Liver (tissue), 9 donors: ENCODE data around the gene SLC6A7. TPM values are rescaled to one million over a fixed set of nuclear protein-coding genes. Genes with fewer than 3 reads are reported as not detected.

ENCODE experiments used
- DNase-seq: peaks from one replicate; pipeline ENCODE4 v3.0.0-alpha.2; 2017; ENCODE audit warnings: low spot score
- H3K27ac ChIP-seq, 2 donors: one replicate each; pipeline ENCODE4 v1.7.0; 2013; ENCODE audit warnings: inconsistent platforms in 2 of 2, low read length in 2 of 2, control low read depth in 1 of 2, low read depth in 1 of 2, mild to moderate bottlenecking in 1 of 2
- H3K27me3 ChIP-seq, 4 donors: one replicate each; pipeline versions ENCODE4 v1.6.1 to v1.7.0; 2013; ENCODE audit warnings: low read length in 3 of 4, inconsistent platforms in 1 of 4, mild to moderate bottlenecking in 1 of 4, moderate library complexity in 1 of 4; ENCODE audit not compliant: control insufficient read depth in 4 of 4, insufficient read depth in 4 of 4
- H3K36me3 ChIP-seq, 4 donors: one replicate each; pipeline versions ENCODE4 v1.6.1 to v1.7.0; 2013; ENCODE audit warnings: low read length in 3 of 4, mild to moderate bottlenecking in 3 of 4, low read depth in 1 of 4, moderate library complexity in 1 of 4; ENCODE audit not compliant: control insufficient read depth in 4 of 4, insufficient read depth in 3 of 4
- H3K4me1 ChIP-seq, 4 donors: one replicate each; pipeline versions ENCODE4 v1.6.1 to v1.7.0; 2013; ENCODE audit warnings: low read length in 3 of 4, mild to moderate bottlenecking in 3 of 4, moderate library complexity in 1 of 4; ENCODE audit not compliant: control insufficient read depth in 4 of 4, insufficient read depth in 4 of 4
- H3K4me3 ChIP-seq, 3 donors: one replicate each; pipeline versions ENCODE4 v1.6.1 to v1.7.0; 2013; ENCODE audit warnings: low read length in 3 of 3, control low read depth in 1 of 3, low read depth in 1 of 3, mild to moderate bottlenecking in 1 of 3
- H3K9ac ChIP-seq, 2 donors: one replicate each; pipeline ENCODE4 v1.7.0; 2013; ENCODE audit warnings: low read length in 2 of 2, mild to moderate bottlenecking in 2 of 2, moderate library complexity in 2 of 2, control low read depth in 1 of 2, low read depth in 1 of 2
- H3K9me3 ChIP-seq, 4 donors: one replicate each; pipeline versions ENCODE4 v1.6.1 to v1.7.0; 2013; ENCODE audit warnings: low read length in 3 of 4; ENCODE audit not compliant: control insufficient read depth in 4 of 4
- ATF3 ChIP-seq: IDR thresholded peaks from 2 replicates; pipeline ENCODE4 v1.6.1; 2016; ENCODE audit warnings: antibody characterized with exemption
- GABPA ChIP-seq, 2 donors: IDR thresholded peaks in 1 of 2; conservative IDR thresholded peaks in 1 of 2; 2 replicates each; pipeline ENCODE4 v1.6.1; 2016; ENCODE audit warnings: antibody characterized with exemption in 2 of 2, mild to moderate bottlenecking in 1 of 2, moderate library complexity in 1 of 2
- HNF4G ChIP-seq: IDR thresholded peaks from 2 replicates; pipeline ENCODE4 v1.6.1; 2016; ENCODE audit warnings: antibody characterized with exemption
- MAX ChIP-seq: IDR thresholded peaks from 2 replicates; pipeline ENCODE4 v1.6.1; 2016; ENCODE audit warnings: antibody characterized with exemption
- NR2F2 ChIP-seq: IDR thresholded peaks from 2 replicates; pipeline ENCODE4 v1.6.1; 2016; ENCODE audit warnings: antibody characterized with exemption
- RAD21 ChIP-seq, 2 donors: IDR thresholded peaks; 2 replicates each; pipeline ENCODE4 v1.6.1; 2016; ENCODE audit warnings: antibody characterized with exemption in 2 of 2, mild to moderate bottlenecking in 2 of 2
- RXRA ChIP-seq, 2 donors: IDR thresholded peaks; 2 replicates each; pipeline ENCODE4 v1.6.1; 2017 to 2018; ENCODE audit warnings: antibody characterized with exemption in 2 of 2, mild to moderate bottlenecking in 1 of 2
- TAF1 ChIP-seq: conservative IDR thresholded peaks from 2 replicates; pipeline ENCODE4 v1.6.1; 2016; ENCODE audit warnings: antibody characterized with exemption, mild to moderate bottlenecking
- WGBS: extraction: QIAGEN DNeasy Blood & Tissue Kit; methylation state at CpG from one replicate; pipeline ENCODE4 v1.1.7; 2013; 5-methylcytosine and 5-hydroxymethylcytosine counted together
- polyA plus RNA-seq, 2 donors: library from polyadenylated mRNA; stranded (reverse) in 1 of 2; unstranded in 1 of 2; fragments of 200-250 nt in 1 of 2; fragments of >200 nt in 1 of 2; fragmentation: Nextera tagmentation in 1 of 2; extraction: Ambion mirVana in 1 of 2; gene quantifications; one replicate each; pipeline versions ENCODE4 v1.2.1 to v1.2.3, GENCODE V29; 2013 to 2015
- total RNA-seq, 2 donors: library from RNA; depleted of rRNA; stranded (reverse); fragments of >200 nt; gene quantifications; one replicate each; pipeline ENCODE4 v1.2.3, GENCODE V29; 2014
- TF ChIP-seq, protein P1 (sequence below): fragments of 150-350 bp; IDR thresholded peaks from 2 replicates; pipeline ENCODE4 v1.5.1; 2017; ENCODE audit warnings: improper control_type of control experiment, low read depth, low read length; ENCODE audit not compliant: missing input control
- TF ChIP-seq, protein P2 (sequence below): IDR thresholded peaks from 2 replicates; pipeline ENCODE4 v1.6.1; 2016; ENCODE audit warnings: antibody characterized with exemption, mild to moderate bottlenecking
- donor health status: healthy.
- donor health status: healthy.
- donor health status: healthy.
- donor health status: healthy.
- donor health status: healthy.

SLC6A7 gene
- total and polyA plus RNA-seq, 4 donors, result not detected

GRCh38 chr5:150179019-150179620, 10.7 kb upstream of the SLC6A7 start:
- WGBS, result 92% methylated on average over 7 of the region's 7 CpGs
- H3K27ac ChIP-seq, result no peak overlapping the region
- H3K9ac ChIP-seq, result no peak overlapping the region
- no peaks in the 10 kb centered on the region for H3K27me3 ChIP-seq
- H3K36me3 ChIP-seq, result no peaks in the 10 kb centered on the region
- no peak overlapping the region for H3K4me3 ChIP-seq
- no peak for DNase-seq
- H3K4me1 ChIP-seq, result peaks cover 0 to 4% (median 0%) of the 10 kb centered on the region in 4 donors
- TF ChIP-seq, protein P1, sequence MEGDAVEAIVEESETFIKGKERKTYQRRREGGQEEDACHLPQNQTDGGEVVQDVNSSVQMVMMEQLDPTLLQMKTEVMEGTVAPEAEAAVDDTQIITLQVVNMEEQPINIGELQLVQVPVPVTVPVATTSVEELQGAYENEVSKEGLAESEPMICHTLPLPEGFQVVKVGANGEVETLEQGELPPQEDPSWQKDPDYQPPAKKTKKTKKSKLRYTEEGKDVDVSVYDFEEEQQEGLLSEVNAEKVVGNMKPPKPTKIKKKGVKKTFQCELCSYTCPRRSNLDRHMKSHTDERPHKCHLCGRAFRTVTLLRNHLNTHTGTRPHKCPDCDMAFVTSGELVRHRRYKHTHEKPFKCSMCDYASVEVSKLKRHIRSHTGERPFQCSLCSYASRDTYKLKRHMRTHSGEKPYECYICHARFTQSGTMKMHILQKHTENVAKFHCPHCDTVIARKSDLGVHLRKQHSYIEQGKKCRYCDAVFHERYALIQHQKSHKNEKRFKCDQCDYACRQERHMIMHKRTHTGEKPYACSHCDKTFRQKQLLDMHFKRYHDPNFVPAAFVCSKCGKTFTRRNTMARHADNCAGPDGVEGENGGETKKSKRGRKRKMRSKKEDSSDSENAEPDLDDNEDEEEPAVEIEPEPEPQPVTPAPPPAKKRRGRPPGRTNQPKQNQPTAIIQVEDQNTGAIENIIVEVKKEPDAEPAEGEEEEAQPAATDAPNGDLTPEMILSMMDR, result no peak
- TF ChIP-seq ATF3, result no peak
- TF ChIP-seq HNF4G, result no peak
- no peak for TF ChIP-seq TAF1
- no peak for TF ChIP-seq RXRA (IDR thresholded peaks at IDR 0.05)
- TF ChIP-seq, protein P2, sequence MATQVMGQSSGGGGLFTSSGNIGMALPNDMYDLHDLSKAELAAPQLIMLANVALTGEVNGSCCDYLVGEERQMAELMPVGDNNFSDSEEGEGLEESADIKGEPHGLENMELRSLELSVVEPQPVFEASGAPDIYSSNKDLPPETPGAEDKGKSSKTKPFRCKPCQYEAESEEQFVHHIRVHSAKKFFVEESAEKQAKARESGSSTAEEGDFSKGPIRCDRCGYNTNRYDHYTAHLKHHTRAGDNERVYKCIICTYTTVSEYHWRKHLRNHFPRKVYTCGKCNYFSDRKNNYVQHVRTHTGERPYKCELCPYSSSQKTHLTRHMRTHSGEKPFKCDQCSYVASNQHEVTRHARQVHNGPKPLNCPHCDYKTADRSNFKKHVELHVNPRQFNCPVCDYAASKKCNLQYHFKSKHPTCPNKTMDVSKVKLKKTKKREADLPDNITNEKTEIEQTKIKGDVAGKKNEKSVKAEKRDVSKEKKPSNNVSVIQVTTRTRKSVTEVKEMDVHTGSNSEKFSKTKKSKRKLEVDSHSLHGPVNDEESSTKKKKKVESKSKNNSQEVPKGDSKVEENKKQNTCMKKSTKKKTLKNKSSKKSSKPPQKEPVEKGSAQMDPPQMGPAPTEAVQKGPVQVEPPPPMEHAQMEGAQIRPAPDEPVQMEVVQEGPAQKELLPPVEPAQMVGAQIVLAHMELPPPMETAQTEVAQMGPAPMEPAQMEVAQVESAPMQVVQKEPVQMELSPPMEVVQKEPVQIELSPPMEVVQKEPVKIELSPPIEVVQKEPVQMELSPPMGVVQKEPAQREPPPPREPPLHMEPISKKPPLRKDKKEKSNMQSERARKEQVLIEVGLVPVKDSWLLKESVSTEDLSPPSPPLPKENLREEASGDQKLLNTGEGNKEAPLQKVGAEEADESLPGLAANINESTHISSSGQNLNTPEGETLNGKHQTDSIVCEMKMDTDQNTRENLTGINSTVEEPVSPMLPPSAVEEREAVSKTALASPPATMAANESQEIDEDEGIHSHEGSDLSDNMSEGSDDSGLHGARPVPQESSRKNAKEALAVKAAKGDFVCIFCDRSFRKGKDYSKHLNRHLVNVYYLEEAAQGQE, result no peak
- no peak for TF ChIP-seq GABPA (IDR thresholded peaks at IDR 0.05 in 1 of 2, conservative IDR thresholded peaks at IDR 0.05 in 1 of 2)
- no peak for TF ChIP-seq NR2F2
- TF ChIP-seq RAD21 (IDR thresholded peaks at IDR 0.05), result no peak
- no peaks in the 10 kb centered on the region for H3K9me3 ChIP-seq

- 73% methylated on average over 18 of the region's 18 CpGs for WGBS
- DNase-seq, result no peak
These were observed 9.4 kb upstream of the SLC6A7 start for GRCh38 chr5:150180241-150181026.

More at GRCh38 chr5:150180241-150181026, 9.4 kb upstream of the SLC6A7 start:
- H3K4me1 ChIP-seq, result peaks cover 3 to 13% (median 6%) of the 10 kb centered on the region in 4 donors
- H3K27me3 ChIP-seq, result no peaks in the 10 kb centered on the region
- no peaks in the 10 kb centered on the region for H3K9me3 ChIP-seq
- TF ChIP-seq RAD21 (IDR thresholded peaks at IDR 0.05) (no peak), MAX (no peak), NR2F2 (peak; percentile 70), RXRA (IDR thresholded peaks at IDR 0.05) (peak in 1 of 2 donors; percentile 3)
- no peak overlapping the region for H3K4me3 ChIP-seq
- no peak overlapping the region for H3K9ac ChIP-seq
- peak overlapping the region; percentile 59 for H3K27ac ChIP-seq
- H3K36me3 ChIP-seq, result no peaks in the 10 kb centered on the region
